Measurements from ENCODE around the gene COX14. TPM values are rescaled to one million over a fixed set of nuclear protein-coding genes. Genes with fewer than 3 reads are reported as not detected.

COX14 gene
- total RNA-seq, 4 donors from 2014 or later = 22.1 to 107 (median 62.0) TPM

DNA sequence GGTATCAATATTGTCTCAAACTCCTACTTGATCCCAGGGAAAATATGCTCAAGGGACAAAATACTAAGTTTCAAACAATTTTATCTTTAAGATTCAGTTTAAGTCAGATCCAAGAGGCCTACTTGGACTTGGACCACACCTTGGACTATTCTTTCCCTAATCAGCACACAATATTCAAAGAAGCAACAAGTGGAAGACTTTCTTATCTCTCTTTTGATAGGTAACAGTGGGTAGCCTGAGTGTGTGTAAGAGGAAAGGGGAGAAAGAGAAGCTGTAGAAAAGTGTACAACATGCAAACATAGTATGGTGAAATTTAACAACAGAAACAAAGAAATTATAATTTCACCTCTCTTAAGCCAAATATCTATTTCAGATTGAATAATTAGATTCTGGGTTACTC, 48.6 kb downstream of the COX14 start:
- intact Hi-C loops (cut with DNase I; ENCODE audit: low total_unique reads) (no loop called here), in situ Hi-C loops (cut with MboI; ENCODE audit: low pct_ligation_motif_present in 1 of 4, low pct_unique_long_range_greater_than_20kb in 1 of 4, low sequenced_read_pairs in 3 of 4) (loop anchor here in 1 of 4 donors (10.0 kb wide), 1 partner anchor 46 kb away; the partner anchor contains the start of gene COX14)
- no peak overlapping the region for H3K4me3 ChIP-seq
- no peaks in the 10 kb centered on the region for H3K27me3 ChIP-seq
- no peak for TF ChIP-seq POLR2AphosphoS5 (IDR thresholded peaks at IDR 0.05)
- no peak for TF ChIP-seq POLR2A (IDR thresholded peaks at IDR 0.05)
- TF ChIP-seq EP300 (IDR thresholded peaks at IDR 0.05; ENCODE audit: low read depth) = no peak
- TF ChIP-seq, protein P1, sequence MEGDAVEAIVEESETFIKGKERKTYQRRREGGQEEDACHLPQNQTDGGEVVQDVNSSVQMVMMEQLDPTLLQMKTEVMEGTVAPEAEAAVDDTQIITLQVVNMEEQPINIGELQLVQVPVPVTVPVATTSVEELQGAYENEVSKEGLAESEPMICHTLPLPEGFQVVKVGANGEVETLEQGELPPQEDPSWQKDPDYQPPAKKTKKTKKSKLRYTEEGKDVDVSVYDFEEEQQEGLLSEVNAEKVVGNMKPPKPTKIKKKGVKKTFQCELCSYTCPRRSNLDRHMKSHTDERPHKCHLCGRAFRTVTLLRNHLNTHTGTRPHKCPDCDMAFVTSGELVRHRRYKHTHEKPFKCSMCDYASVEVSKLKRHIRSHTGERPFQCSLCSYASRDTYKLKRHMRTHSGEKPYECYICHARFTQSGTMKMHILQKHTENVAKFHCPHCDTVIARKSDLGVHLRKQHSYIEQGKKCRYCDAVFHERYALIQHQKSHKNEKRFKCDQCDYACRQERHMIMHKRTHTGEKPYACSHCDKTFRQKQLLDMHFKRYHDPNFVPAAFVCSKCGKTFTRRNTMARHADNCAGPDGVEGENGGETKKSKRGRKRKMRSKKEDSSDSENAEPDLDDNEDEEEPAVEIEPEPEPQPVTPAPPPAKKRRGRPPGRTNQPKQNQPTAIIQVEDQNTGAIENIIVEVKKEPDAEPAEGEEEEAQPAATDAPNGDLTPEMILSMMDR (IDR thresholded peaks at IDR 0.05) = no peak
- no peaks in the 10 kb centered on the region for H3K9me3 ChIP-seq
- H3K4me1 ChIP-seq = peaks cover 0 to 4% (median 2%) of the 10 kb centered on the region in 4 donors
- no peaks in the 10 kb centered on the region for H3K36me3 ChIP-seq
- DNase-seq = no peak
- no peak overlapping the region for H3K27ac ChIP-seq

DNA sequence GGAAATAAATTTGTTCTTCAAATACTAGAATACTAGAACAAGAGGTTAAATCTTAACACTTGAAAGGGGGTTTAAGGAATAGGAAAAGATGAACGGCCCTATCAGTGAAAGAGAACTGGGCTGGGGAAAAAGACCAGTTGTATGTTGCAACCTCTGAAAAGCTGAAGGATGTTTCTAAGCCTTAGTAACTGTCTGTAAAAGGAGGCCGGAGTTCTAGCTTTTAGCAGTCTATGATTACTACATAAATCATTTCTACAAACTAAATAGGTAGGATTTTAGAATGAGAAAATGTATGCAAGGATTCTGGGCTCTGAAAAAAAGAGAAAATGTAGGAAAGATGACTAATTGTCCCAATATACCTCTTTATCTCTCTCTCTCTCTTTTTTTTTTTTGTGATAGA, 50.2 kb downstream of the COX14 start:
- Histone ChIP-seq H3K4me1 (peaks cover 0 to 15% (median 10%) of the 10 kb centered on the region in 4 donors), H3K27me3 (no peaks in the 10 kb centered on the region), H3K9me3 (no peaks in the 10 kb centered on the region), H3K4me3 (no peak overlapping the region), H3K36me3 (no peaks in the 10 kb centered on the region), H3K27ac (no peak overlapping the region)
- intact Hi-C loops (cut with DNase I; ENCODE audit: low total_unique reads) (no loop called here), in situ Hi-C loops (cut with MboI; ENCODE audit: low pct_ligation_motif_present in 1 of 4, low pct_unique_long_range_greater_than_20kb in 1 of 4, low sequenced_read_pairs in 3 of 4) (loop anchor here in 1 of 4 donors (10.0 kb wide), 1 partner anchor 47 kb away; the partner anchor contains the start of gene COX14)
- WGBS, 2 donors (ENCODE audit: low coverage in 1 of 2) = 64 to 90% methylated on average over 2 of the region's 2 CpGs
- TF ChIP-seq POLR2AphosphoS5 (IDR thresholded peaks at IDR 0.05) (no peak), POLR2A (IDR thresholded peaks at IDR 0.05) (no peak), EP300 (IDR thresholded peaks at IDR 0.05; ENCODE audit: low read depth) (no peak)
- TF ChIP-seq, protein P1 (IDR thresholded peaks at IDR 0.05) = no peak
- no peak for DNase-seq

DNA sequence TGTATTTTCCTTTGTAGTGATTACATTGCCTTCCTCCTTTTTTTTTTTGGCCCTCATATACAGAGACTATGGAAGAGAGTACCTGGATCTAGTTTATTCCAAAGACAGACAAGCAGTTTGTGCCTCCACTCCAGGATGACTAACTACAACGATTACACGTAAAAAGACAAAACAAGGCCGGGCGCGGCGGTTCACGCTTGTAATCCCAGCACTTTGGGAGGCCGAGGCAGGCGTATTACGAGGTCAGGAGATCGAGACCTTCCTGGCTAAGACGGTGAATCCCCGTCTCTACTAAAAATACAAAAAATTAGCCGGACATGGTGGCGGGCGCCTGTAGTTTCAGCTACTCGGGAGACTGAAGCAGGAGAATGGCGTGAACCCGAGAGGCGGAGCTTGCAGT, 52.9 kb downstream of the COX14 start:
- H3K4me1 ChIP-seq = peaks cover 2 to 22% (median 12%) of the 10 kb centered on the region in 4 donors
- H3K9me3 ChIP-seq = no peaks in the 10 kb centered on the region
- in situ Hi-C loops (cut with MboI; ENCODE audit: low pct_ligation_motif_present in 1 of 4, low pct_unique_long_range_greater_than_20kb in 1 of 4, low sequenced_read_pairs in 3 of 4) (loop anchor here in 1 of 4 donors (10.0 kb wide), 1 partner anchor 50 kb away; the partner anchor contains the start of gene COX14), intact Hi-C loops (cut with DNase I; ENCODE audit: low total_unique reads) (loop anchor here (2.0 kb wide), 1 partner anchor 74 kb away; no protein-coding TSS in a partner anchor)
- WGBS, 2 donors (ENCODE audit: low coverage in 1 of 2) = 93 to 98% methylated on average over 6 to 20 of the region's 20 CpGs
- TF ChIP-seq POLR2A (IDR thresholded peaks at IDR 0.05) = no peak
- no peak for TF ChIP-seq EP300 (IDR thresholded peaks at IDR 0.05; ENCODE audit: low read depth)
- TF ChIP-seq, protein P1 (IDR thresholded peaks at IDR 0.05) = no peak
- TF ChIP-seq POLR2AphosphoS5 (IDR thresholded peaks at IDR 0.05) = no peak
- no peaks in the 10 kb centered on the region for H3K36me3 ChIP-seq
- no peak overlapping the region for H3K4me3 ChIP-seq
- H3K27ac ChIP-seq = no peak overlapping the region
- DNase-seq = no peak
- no peaks in the 10 kb centered on the region for H3K27me3 ChIP-seq

DNA sequence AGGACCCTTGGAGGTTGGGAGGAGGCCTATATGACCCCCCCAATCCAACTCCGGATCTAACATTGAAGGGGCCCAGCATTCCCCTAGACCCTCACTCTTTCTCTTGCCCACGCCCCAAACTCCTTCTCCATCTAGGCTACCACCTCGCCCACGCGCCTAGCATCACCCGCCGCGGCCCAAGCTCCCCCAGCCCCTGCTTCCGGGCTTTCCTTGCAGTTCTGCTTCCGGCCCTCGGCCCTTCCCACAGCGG, 54.7 kb downstream of the COX14 start:
- in situ Hi-C loops (cut with MboI; ENCODE audit: low pct_ligation_motif_present in 1 of 4, low pct_unique_long_range_greater_than_20kb in 1 of 4, low sequenced_read_pairs in 3 of 4) (loop anchor here in 1 of 4 donors (10.0 kb wide), 1 partner anchor 52 kb away; the partner anchor contains the start of gene COX14), intact Hi-C loops (cut with DNase I; ENCODE audit: low total_unique reads) (no loop called here)
- DNase-seq = no peak
- TF ChIP-seq POLR2A (IDR thresholded peaks at IDR 0.05) (no peak), EP300 (IDR thresholded peaks at IDR 0.05; ENCODE audit: low read depth) (no peak)
- Histone ChIP-seq H3K4me3 (peak overlapping the region; percentile 70 to 85 (median 80)), H3K9me3 (no peaks in the 10 kb centered on the region), H3K27me3 (no peaks in the 10 kb centered on the region), H3K36me3 (no peaks in the 10 kb centered on the region), H3K27ac (peak overlapping the region; percentile 88 to 93 (median 92)), H3K4me1 (peaks cover 2 to 22% (median 12%) of the 10 kb centered on the region in 4 donors)
- 0% methylated on average over 12 of the region's 12 CpGs; no CpG with 5 or more reads in 1 of the 2 donors for WGBS, 2 donors (ENCODE audit: low coverage in 1 of 2)

Measured in transverse colon (tissue), 4 donors.